H1 (cell line): Measurements from ENCODE around the gene FAM83G. TPM values are rescaled to one million over a fixed set of nuclear protein-coding genes. Genes with fewer than 3 reads are reported as not detected.

Experiments used
- CTCF ChIA-PET: fragments of 300-600 bp; sonication (Branson Sonifier 250); formaldehyde crosslinking; loops from one replicate; lab custom pipeline; 2021; ENCODE audit not compliant: partially characterized antibody; lab: Charles Lee
- POLR2A ChIA-PET: fragments of 300-600 bp; sonication (Branson Sonifier 250); formaldehyde crosslinking; loops from one replicate; lab custom pipeline; 2021; ENCODE audit warnings: inconsistent platforms; ENCODE audit not compliant: partially characterized antibody; lab: Charles Lee
- DNase-seq, 2 experiments: peaks; one replicate each; pipeline versions ENCODE4 v3.0.0 to v3.0.0-alpha.2; 2010 to 2022; ENCODE audit warnings: low spot score in 2 of 2, low read depth in 1 of 2, mixed read lengths in 1 of 2
- FAIRE-seq: peaks from 2 replicates; lab custom pipeline; 2011; peaks lifted over from hg19 to GRCh38; lab: Jason Lieb, UNC
- H2AFZ ChIP-seq: 2 replicates; pipeline ENCODE4 v1.8.1; 2012; ENCODE audit warnings: low read length, inconsistent platforms
- H2AK5ac ChIP-seq: 2 replicates; pipeline ENCODE4 v1.6.1; 2013; ENCODE audit warnings: low read depth, low read length
- H2BK120ac ChIP-seq: replicated peaks from 2 replicates; pipeline ENCODE3; 2013; ENCODE audit warnings: low read depth, low read length, inconsistent platforms
- H2BK12ac ChIP-seq: 2 replicates; pipeline ENCODE4 v1.6.1; 2013; ENCODE audit warnings: low read depth, low read length
- H2BK15ac ChIP-seq: 2 replicates; pipeline ENCODE4 v1.6.1; 2013; ENCODE audit warnings: low read length
- H2BK20ac ChIP-seq: 2 replicates; pipeline ENCODE4 v1.6.1; 2013; ENCODE audit warnings: low read length
- H2BK5ac ChIP-seq: 2 replicates; pipeline ENCODE4 v1.6.1; 2013; ENCODE audit warnings: low read depth, low read length
- H3K14ac ChIP-seq: 2 replicates; pipeline ENCODE4 v1.6.1; 2013; ENCODE audit warnings: inconsistent platforms; ENCODE audit not compliant: insufficient read length
- H3K18ac ChIP-seq: 2 replicates; pipeline ENCODE4 v1.6.1; 2013; ENCODE audit warnings: low read length; ENCODE audit errors: extremely low read depth
- H3K23ac ChIP-seq: 2 replicates; pipeline ENCODE4 v1.6.1; 2013; ENCODE audit warnings: inconsistent platforms; ENCODE audit not compliant: insufficient read length
- H3K23me2 ChIP-seq: 2 replicates; pipeline ENCODE4 v1.6.1; 2013; ENCODE audit warnings: low read depth, low read length
- H3K27ac ChIP-seq: 2 replicates; pipeline ENCODE4 v1.6.1; 2011; ENCODE audit warnings: low read depth, low read length, inconsistent platforms
- H3K27me3 ChIP-seq, 4 experiments: replicated peaks in 1 of 4; 1 replicate in 1 of 4; 2 replicates in 3 of 4; pipeline versions ENCODE4 v1.6.1 to v1.8.1; 2011 to 2013; ENCODE audit warnings: low read length in 3 of 4, mild to moderate bottlenecking in 3 of 4, inconsistent platforms in 2 of 4, mixed read lengths in 2 of 4, moderate library complexity in 1 of 4; ENCODE audit not compliant: control insufficient read depth in 3 of 4, insufficient read depth in 3 of 4; ENCODE audit errors: extremely low read depth in 1 of 4
- H3K36me3 ChIP-seq, 4 experiments: 2 replicates each; pipeline versions ENCODE4 v1.6.1 to v1.8.1; 2011 to 2013; ENCODE audit warnings: mild to moderate bottlenecking in 4 of 4, low read length in 3 of 4, moderate library complexity in 2 of 4, control low read depth in 1 of 4, inconsistent platforms in 1 of 4; ENCODE audit not compliant: insufficient read depth in 4 of 4, control insufficient read depth in 2 of 4
- H3K4ac ChIP-seq: replicated peaks from 2 replicates; pipeline ENCODE3; 2013; ENCODE audit warnings: low read length, low read depth, mixed read lengths, inconsistent platforms; ENCODE audit not compliant: insufficient read length
- H3K4me1 ChIP-seq, 4 experiments: replicated peaks in 1 of 4; 1 replicate in 1 of 4; 2 replicates in 3 of 4; pipeline versions ENCODE4 v1.6.1 to v1.8.1; 2011 to 2013; ENCODE audit warnings: low read length in 3 of 4, inconsistent platforms in 2 of 4, mixed read lengths in 1 of 4; ENCODE audit not compliant: insufficient read depth in 4 of 4, control insufficient read depth in 3 of 4
- H3K4me2 ChIP-seq, 2 experiments: 2 replicates each; pipeline versions ENCODE4 v1.6.1 to v1.8.1; 2011 to 2013; ENCODE audit warnings: low read depth in 2 of 2, low read length in 2 of 2, control low read depth in 1 of 2, inconsistent platforms in 1 of 2, mild to moderate bottlenecking in 1 of 2; ENCODE audit not compliant: insufficient read depth in 1 of 2
- H3K4me3 ChIP-seq, 4 experiments: fragments of 200-600, 300-600 bp in 1 of 4; sonication (generic), shearing (Covaris generic), sonication (Bioruptor Twin) in 1 of 4; 2 replicates each; pipeline versions ENCODE4 v1.5.1 to v1.8.1; 2011 to 2016; ENCODE audit warnings: low read length in 4 of 4, low read depth in 3 of 4, control low read depth in 2 of 4, inconsistent platforms in 2 of 4, mild to moderate bottlenecking in 2 of 4, mixed read lengths in 1 of 4, moderate library complexity in 1 of 4; ENCODE audit not compliant: insufficient read depth in 2 of 4; ENCODE audit errors: extremely low read depth in 1 of 4
- H3K56ac ChIP-seq: replicated peaks from 2 replicates; pipeline ENCODE3; 2013; ENCODE audit warnings: low read depth, mild to moderate bottlenecking, mixed read lengths, low read length, inconsistent platforms; ENCODE audit not compliant: insufficient read length
- H3K79me1 ChIP-seq: 2 replicates; pipeline ENCODE4 v1.6.1; 2013; ENCODE audit warnings: low read depth, low read length, control low read depth
- H3K79me2 ChIP-seq, 2 experiments: 2 replicates each; pipeline versions ENCODE4 v1.6.1 to v1.8.1; 2012 to 2013; ENCODE audit warnings: low read length in 2 of 2, mild to moderate bottlenecking in 2 of 2, inconsistent platforms in 1 of 2; ENCODE audit not compliant: insufficient read depth in 2 of 2, control insufficient read depth in 1 of 2
- H3K9ac ChIP-seq, 4 experiments: replicated peaks in 1 of 4; 1 replicate in 1 of 4; 2 replicates in 3 of 4; pipeline versions ENCODE4 v1.6.1 to v1.8.1; 2011 to 2013; ENCODE audit warnings: low read depth in 3 of 4, low read length in 3 of 4, control low read depth in 2 of 4, mild to moderate bottlenecking in 2 of 4, moderate library complexity in 2 of 4, inconsistent platforms in 1 of 4; ENCODE audit errors: extremely low read depth in 1 of 4
- H3K9me3 ChIP-seq, 2 experiments: 2 replicates each; pipeline versions ENCODE4 v1.6.1 to v1.8.1; 2012 to 2013; ENCODE audit warnings: mild to moderate bottlenecking in 2 of 2, moderate library complexity in 2 of 2, control low read depth in 1 of 2, inconsistent platforms in 1 of 2, low read depth in 1 of 2, low read length in 1 of 2, mixed read lengths in 1 of 2; ENCODE audit not compliant: insufficient read depth in 2 of 2
- H4K20me1 ChIP-seq, 2 experiments: replicated peaks in 1 of 2; 2 replicates each; pipeline versions ENCODE3 to v1.8.1; 2011 to 2013; ENCODE audit warnings: inconsistent platforms in 2 of 2, low read length in 2 of 2, mild to moderate bottlenecking in 1 of 2; ENCODE audit not compliant: insufficient read depth in 2 of 2, control insufficient read depth in 1 of 2
- H4K5ac ChIP-seq: 2 replicates; pipeline ENCODE4 v1.6.1; 2013; ENCODE audit warnings: low read length, low read depth, mixed read lengths, inconsistent platforms; ENCODE audit not compliant: insufficient read length
- H4K8ac ChIP-seq: 2 replicates; pipeline ENCODE4 v1.8.0; 2013; ENCODE audit warnings: mild to moderate bottlenecking, moderate library complexity, low read length, inconsistent platforms; ENCODE audit not compliant: insufficient read depth; ENCODE audit errors: extremely low read depth
- H4K91ac ChIP-seq: replicated peaks from 2 replicates; pipeline ENCODE3; 2013; ENCODE audit warnings: low read length, mixed read lengths, inconsistent platforms; ENCODE audit not compliant: insufficient read length
- CREB1 ChIP-seq: IDR thresholded peaks from 2 replicates; pipeline ENCODE4 v1.6.1; 2012; ENCODE audit warnings: inconsistent platforms
- NANOG ChIP-seq: IDR thresholded peaks from 2 replicates; pipeline ENCODE4 v1.6.1; 2011; ENCODE audit warnings: low read length, low read depth, mild to moderate bottlenecking, inconsistent platforms; ENCODE audit not compliant: insufficient read depth, poor library complexity, severe bottlenecking
- RAD21 ChIP-seq, 2 experiments: IDR thresholded peaks in 1 of 2; conservative IDR thresholded peaks in 1 of 2; 2 replicates each; pipeline ENCODE4 v1.6.1; 2011; ENCODE audit warnings: low read depth in 2 of 2, low read length in 2 of 2, improper control_type of control experiment in 1 of 2, inconsistent platforms in 1 of 2, mild to moderate bottlenecking in 1 of 2, moderate library complexity in 1 of 2
- TEAD4 ChIP-seq: IDR thresholded peaks from 2 replicates; pipeline ENCODE4 v1.6.1; 2012; ENCODE audit warnings: low read depth, low read length, inconsistent platforms, mixed read lengths
- WGBS, 2 experiments: shearing (Covaris generic) in 1 of 2; methylation state at CpG; one replicate each; pipeline versions ENCODE4 v1.1.6 to v1.1.7; 2013 to 2015; ENCODE audit warnings: low lambda C conversion rate in 2 of 2, mixed read lengths in 2 of 2, inconsistent platforms in 1 of 2, low coverage in 1 of 2, missing lambda C conversion rate in 1 of 2; ENCODE audit not compliant: insufficient replicate concordance in 2 of 2, insufficient coverage in 1 of 2, insufficient read length in 1 of 2; ENCODE audit errors: extremely low coverage in 1 of 2, missing lambda C conversion rate in 1 of 2; 5-methylcytosine and 5-hydroxymethylcytosine counted together
- polyA plus RNA-seq, 7 experiments: library from polyadenylated mRNA; depleted of rRNA in 3 of 7; stranded (reverse) in 5 of 7; unstranded in 2 of 7; fragments of >200 nt in 5 of 7; fragments of 200-250 nt in 2 of 7; gene quantifications; 1 replicate in 5 of 7; 2 replicates in 1 of 7; 4 replicates in 1 of 7; pipeline versions ENCODE4 v1.2.1 to v1.2.3, GENCODE V29; 2011 to 2013; ENCODE audit warnings: missing spikeins in 2 of 7, mixed read lengths in 2 of 7
- total RNA-seq: library from RNA; stranded (reverse); fragmentation: NEBNext Ultra II Directional; extraction: Animal tissue kit (Norgen Biotek cat#: 25700); gene quantifications from 2 replicates; pipeline ENCODE4 v1.2.1, GENCODE V29; 2021
- TF ChIP-seq, protein P1 (sequence below), 3 experiments: IDR thresholded peaks; 1 replicate in 2 of 3; 2 replicates in 1 of 3; pipeline versions ENCODE4 v1.5.1 to v1.6.1; 2011; ENCODE audit warnings: low read length in 3 of 3, mild to moderate bottlenecking in 3 of 3, inconsistent platforms in 2 of 3, low read depth in 1 of 3, moderate library complexity in 1 of 3; ENCODE audit not compliant: insufficient read depth in 1 of 3; ENCODE audit errors: control extremely low read depth in 1 of 3

Gene FAM83G
- total and polyA plus RNA-seq, 2 of the 8 experiments (the other 6 are each of a cell fraction or from before 2014, with no cell fraction given), result 15.4 to 29.0 TPM

DNA sequence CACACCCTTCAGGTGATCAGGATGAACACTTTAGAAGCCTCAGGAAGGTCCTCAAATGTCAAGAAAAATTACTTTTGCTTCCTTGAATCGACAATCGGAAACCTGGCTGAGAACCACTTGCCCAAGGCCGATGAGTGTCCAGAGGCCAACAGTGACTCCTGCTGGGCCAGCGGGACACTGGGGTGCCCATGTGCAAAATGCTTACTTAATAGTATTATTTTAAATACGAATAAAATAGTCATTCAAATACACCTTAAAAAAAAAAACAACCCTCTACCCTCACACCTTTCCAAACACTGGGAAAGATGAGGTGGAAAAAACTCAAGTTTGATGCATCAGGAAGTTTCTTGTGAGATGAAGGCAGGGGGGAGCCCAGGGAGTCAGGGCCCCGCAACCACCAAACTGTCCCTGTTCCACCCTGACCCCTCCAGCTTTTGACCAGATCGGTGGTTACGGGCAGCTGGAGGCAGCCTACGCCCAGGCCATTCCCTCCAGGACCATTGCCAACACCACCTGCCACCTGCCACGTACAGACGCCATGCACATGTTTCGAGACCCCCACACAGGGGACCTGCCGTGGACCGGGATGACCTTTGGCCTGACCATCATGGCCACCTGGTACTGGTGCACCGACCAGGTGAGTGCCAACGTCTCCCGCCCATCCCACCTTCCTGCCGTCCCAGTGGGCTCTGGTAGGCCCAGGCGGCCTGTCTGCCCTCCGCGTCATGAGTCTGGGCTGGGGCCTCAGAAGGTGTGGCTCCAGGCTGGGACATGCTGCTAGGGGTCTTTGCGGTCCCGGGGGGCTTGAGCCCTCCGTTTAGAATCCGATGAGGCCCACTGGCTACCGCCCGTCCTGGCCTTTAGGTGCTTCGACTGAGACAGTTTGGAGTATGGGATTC, 33.7 kb downstream of the FAM83G start:
- FAIRE-seq, result no peak
- H3K56ac ChIP-seq, result no peak overlapping the region
- H4K91ac ChIP-seq, result no peak overlapping the region
- peaks cover 6 to 17% (median 10%) of the 10 kb centered on the region in 4 experiments; a peak in 5 of 8 replicates for H3K36me3 ChIP-seq
- no peaks in the 10 kb centered on the region for H3K79me2 ChIP-seq
- H4K8ac ChIP-seq, result 0 out of 2 replicates have a peak overlapping the region, but pooled peaks have one; percentile 2
- no peak overlapping the region for H3K14ac ChIP-seq
- no peak for DNase-seq
- H2BK12ac ChIP-seq, result no peak overlapping the region
- no peaks in the 10 kb centered on the region for H3K9me3 ChIP-seq
- ChIA-PET CTCF (interaction anchor here (1.2 to 2.2 kb wide), 3 partner anchors 10 to 20 kb away, joined by 3 to 9 read pairs (median 4); no protein-coding TSS in a partner anchor), POLR2A (no interaction called here)
- no peak overlapping the region for H3K27ac ChIP-seq
- H3K23ac ChIP-seq, result no peak overlapping the region
- no peak for TF ChIP-seq TEAD4
- TF ChIP-seq NANOG, result no peak
- TF ChIP-seq, protein P1, sequence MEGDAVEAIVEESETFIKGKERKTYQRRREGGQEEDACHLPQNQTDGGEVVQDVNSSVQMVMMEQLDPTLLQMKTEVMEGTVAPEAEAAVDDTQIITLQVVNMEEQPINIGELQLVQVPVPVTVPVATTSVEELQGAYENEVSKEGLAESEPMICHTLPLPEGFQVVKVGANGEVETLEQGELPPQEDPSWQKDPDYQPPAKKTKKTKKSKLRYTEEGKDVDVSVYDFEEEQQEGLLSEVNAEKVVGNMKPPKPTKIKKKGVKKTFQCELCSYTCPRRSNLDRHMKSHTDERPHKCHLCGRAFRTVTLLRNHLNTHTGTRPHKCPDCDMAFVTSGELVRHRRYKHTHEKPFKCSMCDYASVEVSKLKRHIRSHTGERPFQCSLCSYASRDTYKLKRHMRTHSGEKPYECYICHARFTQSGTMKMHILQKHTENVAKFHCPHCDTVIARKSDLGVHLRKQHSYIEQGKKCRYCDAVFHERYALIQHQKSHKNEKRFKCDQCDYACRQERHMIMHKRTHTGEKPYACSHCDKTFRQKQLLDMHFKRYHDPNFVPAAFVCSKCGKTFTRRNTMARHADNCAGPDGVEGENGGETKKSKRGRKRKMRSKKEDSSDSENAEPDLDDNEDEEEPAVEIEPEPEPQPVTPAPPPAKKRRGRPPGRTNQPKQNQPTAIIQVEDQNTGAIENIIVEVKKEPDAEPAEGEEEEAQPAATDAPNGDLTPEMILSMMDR (IDR thresholded peaks at IDR 0.05; ENCODE audit: control extremely low read depth in 1 of 3, insufficient read depth in 1 of 3, low read depth in 1 of 3, low read length in 3 of 3), result 0 out of 4 replicates have a peak, but pooled peaks of 1 of the 3 experiments have one; percentile 5
- TF ChIP-seq CREB1, result no peak
- 0 out of 4 replicates have a peak, but pooled peaks of 1 of the 2 experiments have one; percentile 5 for TF ChIP-seq RAD21 (IDR thresholded peaks at IDR 0.05 in 1 of 2, conservative IDR thresholded peaks at IDR 0.05 in 1 of 2; ENCODE audit: low read depth in 2 of 2, low read length in 2 of 2)
- no peak overlapping the region for H2AK5ac ChIP-seq
- H3K23me2 ChIP-seq, result no peaks in the 10 kb centered on the region
- no peak overlapping the region for H2BK120ac ChIP-seq
- H3K79me1 ChIP-seq, result peaks cover 5% of the 10 kb centered on the region; the same call in 1 of the 2 replicates
- no peak overlapping the region for H2BK15ac ChIP-seq
- no peak overlapping the region for H3K18ac ChIP-seq
- H3K9ac ChIP-seq, result no peak overlapping the region
- no peak overlapping the region for H2BK20ac ChIP-seq
- WGBS, 2 experiments, result 90% methylated on average over 28 of the region's 28 CpGs; no CpG with 5 or more reads in 1 of the 2 experiments
- H4K5ac ChIP-seq, result no peak overlapping the region
- H3K4me1 ChIP-seq, result peaks cover 0 to 29% (median 18%) of the 10 kb centered on the region in 4 experiments; a peak in 6 of 7 replicates
- no peaks in the 10 kb centered on the region for H3K27me3 ChIP-seq
- no peak overlapping the region for H2BK5ac ChIP-seq
- H3K4me3 ChIP-seq, result no peak overlapping the region
- H3K4ac ChIP-seq, result no peak overlapping the region
- H3K4me2 ChIP-seq, result no peak overlapping the region
- H2AFZ ChIP-seq, result no peak overlapping the region
- H4K20me1 ChIP-seq, result peaks cover 2 to 12% of the 10 kb centered on the region in 2 experiments
